Putamen (tissue), 1 donor: ENCODE measurements around the gene PRKAR2A.
"Not testable (repeated sequence)": the region's sequence is repeated elsewhere in the genome, so short reads cannot be mapped to it uniquely, and the experiment has no call there.

Experiments used
- DNase-seq: peaks from one replicate; pipeline ENCODE4 v3.0.0-alpha.2; 2016; ENCODE audit warnings: low spot score

Gene PRKAR2A

DNA sequence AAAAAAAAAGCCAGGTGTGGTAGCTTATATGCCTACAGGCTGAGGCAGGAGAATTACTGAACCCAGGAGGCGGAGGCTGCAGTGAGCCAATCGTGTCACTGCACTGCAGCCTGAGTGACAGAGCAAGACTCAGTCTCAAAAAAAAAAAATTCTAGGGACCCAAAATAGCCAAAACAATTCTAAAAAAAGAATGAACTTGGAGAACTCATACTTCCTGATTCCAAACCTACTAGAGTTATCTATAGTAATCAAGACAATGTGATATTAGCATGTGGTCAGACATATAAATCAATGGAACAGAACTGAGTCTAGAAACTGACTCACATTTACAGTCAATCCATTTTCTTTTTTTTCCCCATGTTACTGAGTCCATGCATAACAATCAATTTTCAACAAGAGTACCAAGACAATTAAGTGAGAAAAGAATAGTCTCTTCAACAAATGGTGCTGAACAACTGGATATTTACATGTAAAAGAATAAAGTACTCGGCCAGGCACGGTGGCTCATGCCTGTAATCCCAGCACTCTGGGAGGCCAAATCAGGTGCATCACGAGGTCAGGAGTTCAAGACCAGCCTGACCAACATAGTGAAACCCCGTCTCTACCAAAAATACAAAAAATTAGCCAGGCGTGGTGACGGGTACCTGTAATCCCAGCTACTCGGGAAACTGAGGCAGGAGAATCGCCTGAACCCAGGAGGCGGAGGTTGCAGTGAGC, 11.9 kb downstream of the PRKAR2A start:
- no peak for DNase-seq

DNA sequence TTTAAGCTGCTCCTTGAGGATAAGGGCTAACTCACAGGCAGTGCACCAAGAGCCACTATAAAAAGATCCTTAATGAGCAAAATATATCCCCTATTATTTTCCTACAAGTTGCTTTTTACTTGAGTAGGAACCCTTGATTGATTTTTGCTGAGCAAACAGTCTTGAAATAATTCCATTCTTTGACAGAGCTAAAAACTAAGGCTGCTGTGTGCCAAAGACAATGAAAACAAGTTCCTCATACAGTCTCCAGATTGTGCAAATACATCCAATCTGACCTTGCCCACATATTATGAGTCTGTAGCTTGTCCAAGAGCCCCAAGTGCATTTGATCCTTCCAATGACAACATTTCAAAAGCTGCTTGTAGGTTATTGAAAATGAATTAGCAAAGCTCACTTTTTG, 15.0 kb downstream of the PRKAR2A start:
- no peak for DNase-seq

DNA sequence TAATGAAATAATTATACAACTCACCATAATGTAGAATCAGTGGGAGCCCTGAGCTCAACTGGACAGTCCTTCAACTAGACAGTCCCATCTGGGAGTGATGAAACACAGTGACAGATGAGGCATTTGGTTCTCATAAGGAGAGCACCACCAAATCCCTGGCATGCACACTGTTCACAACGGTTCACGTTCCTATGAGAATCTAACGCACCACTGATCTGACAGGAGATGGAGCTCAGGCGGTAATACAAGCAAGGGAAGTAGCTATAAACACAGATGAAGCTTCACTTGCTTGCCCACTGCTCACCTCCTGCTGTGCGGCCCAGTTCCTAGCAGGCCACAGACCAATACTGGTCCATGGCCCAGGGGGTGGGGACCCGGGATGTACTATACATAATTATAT, 17.0 kb downstream of the PRKAR2A start:
- DNase-seq = no peak

DNA sequence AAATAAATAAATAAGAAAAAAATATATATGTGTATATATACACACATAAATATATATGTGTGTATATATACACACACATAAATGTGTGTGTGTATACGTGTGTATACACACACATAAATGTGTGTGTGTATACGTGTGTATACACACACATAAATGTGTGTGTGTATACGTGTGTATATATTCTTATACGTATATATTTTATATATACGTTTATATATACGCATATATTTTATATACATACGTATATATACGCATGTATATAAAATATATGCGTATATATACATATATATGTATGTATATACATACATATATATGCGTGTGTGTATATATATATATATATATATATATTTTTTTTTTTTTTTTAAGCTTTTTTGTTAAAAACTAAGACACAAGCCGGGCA, 18.1 kb downstream of the PRKAR2A start:
- DNase-seq = not testable (repeated sequence)

DNA sequence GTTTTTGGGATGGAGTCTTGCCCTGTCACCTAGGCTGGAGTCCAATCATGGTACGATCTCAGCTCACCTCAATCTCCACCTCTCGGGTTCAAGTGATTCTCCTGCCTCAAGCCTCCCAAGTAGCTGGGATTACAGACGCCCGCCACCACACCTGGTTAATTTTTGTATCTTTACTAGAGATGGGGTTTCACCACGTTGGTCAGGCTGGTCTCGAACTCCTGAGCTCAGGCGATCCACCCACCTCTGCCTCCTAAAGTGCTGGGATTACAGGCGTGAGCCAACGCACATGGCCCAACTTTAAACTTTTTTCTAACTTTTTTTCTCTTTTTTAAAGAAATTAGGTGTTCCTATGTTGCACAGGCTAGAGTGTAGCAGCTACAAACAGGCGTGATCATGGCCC, 19.8 kb downstream of the PRKAR2A start:
- not testable (repeated sequence) for DNase-seq

DNA sequence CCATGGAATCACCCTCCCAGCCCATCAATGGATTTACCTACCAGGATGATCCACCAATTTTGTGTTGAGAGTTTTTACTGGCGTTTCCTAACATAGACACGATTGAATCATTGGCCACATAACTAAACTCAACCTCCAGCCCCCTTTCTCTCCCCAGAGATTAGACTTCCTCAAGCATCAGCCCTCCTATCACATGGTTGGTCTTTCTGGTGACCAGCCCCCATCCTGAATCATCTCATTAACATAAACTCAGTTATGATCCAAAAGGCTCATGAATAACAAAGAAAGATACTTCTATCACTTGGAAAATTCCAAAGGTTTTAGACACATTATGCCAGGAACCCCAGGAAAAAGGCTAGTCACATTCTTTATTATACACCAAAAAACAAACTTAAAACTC, 21.2 kb downstream of the PRKAR2A start:
- no peak for DNase-seq

DNA sequence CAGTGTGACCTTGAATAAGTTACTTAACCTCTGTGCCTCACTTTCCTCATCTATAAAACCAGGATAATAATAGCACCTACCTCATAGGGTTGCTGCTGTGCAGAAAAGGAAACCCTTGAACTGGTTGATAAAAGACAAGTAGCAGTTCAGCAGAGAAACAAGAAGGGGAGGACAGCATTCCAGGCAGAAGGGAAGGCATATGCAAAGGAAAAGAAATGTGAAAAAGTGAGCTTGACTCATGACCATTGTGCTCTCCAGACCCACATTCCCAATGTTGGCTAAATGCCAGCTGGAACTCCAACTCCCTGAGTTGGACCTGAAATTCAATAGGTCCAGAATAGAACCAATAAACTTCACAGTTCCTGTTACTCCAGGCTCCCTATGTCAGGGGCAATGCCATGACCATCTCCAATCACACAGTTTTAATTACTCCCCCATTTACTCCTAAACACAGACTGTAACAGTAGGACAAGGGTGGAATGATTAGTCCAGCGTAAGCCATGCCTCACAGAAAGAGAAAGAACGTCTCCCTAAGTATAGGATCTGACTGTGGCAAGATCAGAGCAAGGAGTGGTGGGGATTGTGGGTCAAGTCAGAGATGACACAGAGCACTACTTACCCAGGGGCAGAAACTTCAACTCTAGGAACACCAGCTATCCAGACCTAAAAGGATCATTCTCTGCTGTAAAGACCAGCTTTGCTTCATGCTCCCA, 26.9 kb downstream of the PRKAR2A start:
- DNase-seq = no peak

DNA sequence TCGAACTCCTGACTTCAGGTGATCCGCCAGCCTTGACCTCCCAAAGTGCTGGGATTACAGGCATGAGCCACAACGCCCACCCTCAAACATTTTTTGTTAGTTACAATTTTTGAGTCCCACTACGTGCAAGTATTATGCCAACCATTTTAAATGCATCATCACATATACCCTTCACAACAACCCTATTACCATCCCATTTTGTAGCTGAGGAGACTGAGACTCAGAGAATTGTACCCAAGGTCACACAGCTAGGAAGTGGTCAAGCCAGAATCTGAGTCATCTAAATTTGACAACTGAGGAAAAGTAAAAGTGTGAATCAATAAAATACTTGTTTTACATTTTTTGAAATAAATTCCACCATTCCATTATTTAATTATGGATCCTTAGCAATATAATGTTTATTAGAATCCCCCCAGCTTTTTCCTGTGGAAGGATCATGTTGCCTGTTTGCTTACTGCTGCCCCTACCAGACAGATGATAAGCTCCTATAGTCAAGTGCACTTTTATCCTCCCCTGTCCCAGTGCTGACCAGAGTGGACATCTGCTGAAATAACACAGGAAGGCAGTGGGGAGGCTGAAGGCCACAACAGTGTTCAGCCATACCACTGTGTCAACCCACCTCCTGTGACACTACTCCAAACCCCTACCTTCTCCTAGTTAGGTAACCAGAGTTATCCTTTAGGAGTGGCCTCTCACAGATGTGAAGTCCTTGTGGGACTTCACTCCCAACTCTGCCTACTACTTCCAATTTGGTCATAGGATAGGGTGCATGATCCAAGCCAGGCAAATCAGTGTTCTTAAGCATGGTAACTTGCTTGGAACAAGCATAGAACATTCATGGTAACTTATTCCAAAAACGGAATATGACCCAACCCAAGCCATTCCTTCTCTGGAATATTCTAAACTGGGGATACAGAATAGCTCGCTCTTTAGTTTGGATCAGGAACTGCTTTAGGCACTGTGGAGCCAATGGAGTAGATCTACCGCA, 28.1 kb downstream of the PRKAR2A start:
- no peak for DNase-seq

DNA sequence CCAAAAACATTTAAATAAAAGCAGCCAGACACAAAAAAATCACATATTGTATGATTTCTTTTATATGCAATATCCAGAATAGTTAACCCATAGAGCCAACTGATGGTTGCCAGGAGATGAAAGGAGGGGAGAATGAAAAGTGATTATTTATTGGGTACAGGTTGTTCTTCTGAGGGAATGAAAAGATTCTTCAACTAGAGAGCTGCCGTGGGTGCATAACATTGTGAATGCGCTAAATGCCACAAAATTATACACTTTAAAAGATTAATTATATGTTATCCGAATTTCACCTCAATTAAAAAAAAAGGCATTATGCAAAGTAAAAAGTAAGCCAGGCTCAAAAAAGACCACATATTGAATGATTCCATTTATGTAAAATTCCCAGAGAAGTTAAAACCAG, 36.1 kb downstream of the PRKAR2A start:
- DNase-seq = no peak

DNA sequence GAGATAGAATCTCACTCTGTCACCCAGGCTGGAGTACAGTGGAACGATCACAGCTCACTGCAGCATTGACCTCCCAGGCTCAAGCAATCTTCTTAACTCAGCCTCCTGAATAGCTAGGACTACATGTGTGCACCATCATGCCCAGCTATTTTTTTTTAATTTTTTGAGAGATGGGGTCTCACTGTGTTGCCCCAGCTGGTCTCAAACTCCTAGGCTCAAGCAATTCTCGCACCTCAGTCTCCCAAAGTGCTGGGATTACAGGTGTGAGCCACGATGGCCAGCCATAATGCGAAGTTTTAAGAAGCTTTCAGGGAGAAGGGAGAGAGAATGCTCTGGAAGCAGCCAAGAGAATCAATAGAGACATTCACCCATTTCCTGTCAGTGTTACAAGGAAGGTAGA, 42.7 kb downstream of the PRKAR2A start:
- no peak for DNase-seq

DNA sequence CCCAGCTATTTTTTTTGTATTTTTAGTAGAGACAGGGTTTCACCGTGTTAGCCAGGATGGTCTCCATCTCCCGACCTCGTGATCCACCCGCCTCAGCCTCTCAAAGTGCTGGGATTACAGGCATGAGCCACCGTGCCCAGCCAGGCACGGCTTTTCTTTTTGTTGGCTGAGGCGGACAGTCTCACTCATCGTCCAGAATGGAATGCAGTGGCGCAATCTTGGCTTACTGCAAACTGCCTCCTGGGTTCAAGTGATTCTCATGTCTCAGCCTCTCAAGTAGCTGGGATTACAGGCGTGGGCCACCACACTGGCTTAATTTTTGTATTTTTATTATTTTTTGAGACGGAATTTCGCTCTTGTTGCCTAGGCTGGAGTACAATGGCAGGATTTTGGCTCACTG, 46.8 kb downstream of the PRKAR2A start:
- DNase-seq = not testable (repeated sequence)

DNA sequence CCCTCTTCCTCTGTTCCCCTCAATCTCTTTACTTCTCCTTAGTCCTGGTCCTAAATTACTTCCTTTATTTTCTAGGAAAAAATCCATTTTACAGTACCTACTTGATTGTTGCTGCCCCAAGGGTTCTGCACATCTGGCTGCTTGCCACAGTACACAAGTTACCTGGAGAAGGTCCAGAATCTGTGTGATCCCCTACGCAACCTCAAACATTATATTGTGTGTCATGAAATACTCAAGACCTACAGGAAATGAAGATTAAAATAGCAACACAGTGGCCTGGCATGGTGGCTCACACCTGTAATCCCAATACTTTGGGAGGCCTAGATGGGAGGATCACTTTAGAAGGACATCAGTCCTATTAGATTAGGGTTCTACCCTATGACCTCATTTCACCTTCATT, 48.7 kb downstream of the PRKAR2A start:
- no peak for DNase-seq

DNA sequence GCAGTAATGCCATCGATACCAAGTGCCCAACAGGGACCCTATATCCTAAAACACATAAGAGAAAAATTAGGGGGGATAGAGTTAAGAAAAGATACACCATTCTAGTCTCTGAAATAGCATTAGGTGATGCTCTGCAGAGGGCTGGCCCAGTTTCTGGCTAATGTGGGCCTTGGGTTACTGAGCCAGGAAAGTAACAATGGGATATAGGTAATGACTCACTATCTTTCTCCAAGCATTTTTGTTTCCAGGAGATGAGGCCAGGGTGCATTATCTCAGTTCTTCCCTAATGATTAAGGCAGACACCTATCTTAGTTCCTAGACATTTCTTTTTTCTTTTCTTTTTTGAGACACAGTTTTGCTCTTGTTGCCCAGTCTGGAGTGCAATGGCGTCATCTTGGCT, 50.0 kb downstream of the PRKAR2A start:
- no peak for DNase-seq

DNA sequence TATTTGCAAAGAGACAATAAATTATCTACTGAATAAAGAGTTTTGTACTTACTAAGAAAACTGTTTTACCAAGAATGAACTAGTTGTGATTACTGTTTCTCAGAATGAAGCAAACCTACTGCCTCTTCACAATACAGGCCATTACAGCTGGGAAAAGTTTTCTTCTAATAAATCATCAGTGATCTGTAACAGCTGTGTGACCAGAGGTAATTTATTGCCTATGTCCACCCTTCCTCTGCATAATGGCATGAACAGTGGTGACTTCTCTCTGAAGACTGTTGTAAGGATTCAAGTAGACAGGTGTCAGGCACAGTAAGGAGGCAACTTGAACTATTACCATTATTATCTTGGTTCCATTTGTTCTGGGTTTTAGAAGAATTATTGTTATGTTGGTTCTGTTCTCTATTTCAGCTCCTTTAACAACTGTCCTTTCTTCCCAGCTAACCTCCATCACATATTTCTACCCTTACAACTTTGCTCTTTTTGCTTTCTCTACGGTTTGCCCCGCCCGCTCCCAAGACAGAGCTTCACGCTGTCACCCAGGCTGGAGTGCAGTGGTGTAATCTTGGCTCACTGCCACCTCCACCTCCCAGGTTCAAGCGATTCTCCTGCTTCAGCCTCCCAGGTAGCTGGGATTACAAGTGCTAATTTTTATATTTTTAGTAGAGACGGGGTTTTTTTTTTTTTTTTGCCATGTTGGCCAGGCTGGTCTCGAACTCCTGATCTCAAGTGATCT, 51.5 kb downstream of the PRKAR2A start:
- DNase-seq = no peak

DNA sequence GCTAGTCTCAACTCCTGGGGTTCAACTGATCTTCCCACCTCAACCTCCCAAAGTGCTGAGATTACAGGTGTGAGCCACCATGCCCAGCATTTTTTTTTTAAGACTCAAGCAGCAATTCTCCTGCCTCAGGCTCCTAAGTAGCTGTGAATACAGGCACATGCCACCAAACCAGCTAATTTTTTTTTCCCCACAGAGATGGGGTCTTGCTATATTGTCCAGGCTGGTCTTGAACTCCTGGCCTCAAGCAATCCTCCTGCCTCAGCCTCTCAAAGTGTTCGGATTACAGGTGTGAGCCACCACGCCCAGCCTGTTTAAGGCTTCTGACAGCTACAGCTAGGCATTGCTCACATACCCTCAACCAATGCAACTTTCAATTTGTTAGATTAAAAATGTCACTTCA, 54.2 kb downstream of the PRKAR2A start:
- DNase-seq = not testable (repeated sequence)

DNA sequence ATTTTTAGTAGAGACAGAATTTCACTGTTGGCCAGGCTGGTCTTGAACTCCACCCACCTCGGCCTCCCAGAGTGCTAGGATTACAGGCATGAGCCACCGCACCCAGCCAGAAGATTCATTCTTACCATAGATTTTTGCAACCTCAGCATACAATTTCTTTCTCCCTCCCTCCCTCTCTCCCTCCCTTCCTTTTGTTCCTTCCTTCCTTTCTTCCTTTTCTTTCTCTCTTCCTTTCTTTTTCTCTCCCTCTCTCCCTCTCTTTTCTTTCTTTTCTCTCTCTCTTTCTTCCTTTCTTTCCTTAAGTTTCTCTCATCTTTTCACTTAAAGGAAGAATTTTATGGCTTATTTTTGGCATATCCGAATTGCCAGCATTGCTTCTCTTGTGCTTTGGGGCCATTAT, 58.0 kb downstream of the PRKAR2A start:
- DNase-seq = no peak

DNA sequence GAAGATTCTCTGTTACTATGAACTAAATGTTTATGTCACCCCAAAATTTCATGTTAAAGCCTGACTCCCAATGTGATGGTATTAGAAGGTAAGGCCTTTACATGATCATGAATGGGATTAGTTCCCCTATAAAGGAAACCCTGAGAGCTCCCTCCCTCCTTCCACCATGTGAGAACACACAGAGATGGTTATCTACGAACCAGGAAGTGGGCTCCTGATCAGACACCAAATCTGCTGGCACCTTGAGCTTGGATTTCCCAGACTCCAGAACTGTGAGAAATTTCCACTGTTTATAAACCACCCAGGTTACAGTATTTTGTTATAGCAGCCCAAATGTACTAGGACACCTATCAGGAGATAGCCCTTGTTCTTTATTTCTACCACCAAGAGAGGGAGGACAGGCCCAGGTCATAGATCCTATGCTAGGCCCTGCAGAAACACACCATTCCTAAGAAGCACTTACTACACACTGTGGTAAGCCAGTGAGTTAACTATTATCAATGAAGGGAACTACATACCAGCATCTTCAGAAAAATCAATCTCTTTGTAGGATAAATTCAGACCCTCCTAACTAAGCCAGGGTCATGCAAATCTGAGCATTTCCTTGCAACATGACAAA, 59.0 kb downstream of the PRKAR2A start:
- DNase-seq = no peak

DNA sequence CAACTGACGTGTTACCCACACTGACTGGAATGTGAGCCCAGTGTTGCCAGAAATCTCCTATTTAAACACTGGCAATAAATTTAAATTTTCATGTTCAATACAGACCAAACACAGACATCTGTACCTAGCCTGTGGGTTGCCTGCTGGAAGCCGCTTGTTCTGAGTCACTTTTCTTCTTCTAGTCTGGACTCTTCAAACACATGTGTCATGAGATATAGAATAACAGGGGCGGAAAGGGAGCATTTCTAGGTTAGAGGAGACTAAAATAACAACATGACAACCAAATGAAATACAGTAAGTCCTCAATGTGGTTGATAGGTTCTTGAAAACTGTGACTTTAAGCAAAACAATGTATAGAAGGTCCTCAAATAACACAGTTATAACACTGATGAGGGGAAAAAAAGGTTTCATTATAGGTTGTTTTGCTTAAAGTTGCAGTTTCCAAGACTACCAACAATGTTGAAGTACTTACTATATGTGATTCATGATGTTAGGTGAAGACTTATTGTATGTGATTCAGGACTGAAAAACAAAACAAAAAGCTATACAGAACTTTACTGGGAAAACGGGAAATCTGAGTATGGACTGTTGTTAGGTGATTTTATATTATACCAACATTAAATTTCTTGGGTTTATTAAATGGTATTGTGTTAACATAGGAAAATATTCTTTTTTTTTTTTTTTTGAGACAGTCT, 63.1 kb downstream of the PRKAR2A start:
- DNase-seq = no peak

DNA sequence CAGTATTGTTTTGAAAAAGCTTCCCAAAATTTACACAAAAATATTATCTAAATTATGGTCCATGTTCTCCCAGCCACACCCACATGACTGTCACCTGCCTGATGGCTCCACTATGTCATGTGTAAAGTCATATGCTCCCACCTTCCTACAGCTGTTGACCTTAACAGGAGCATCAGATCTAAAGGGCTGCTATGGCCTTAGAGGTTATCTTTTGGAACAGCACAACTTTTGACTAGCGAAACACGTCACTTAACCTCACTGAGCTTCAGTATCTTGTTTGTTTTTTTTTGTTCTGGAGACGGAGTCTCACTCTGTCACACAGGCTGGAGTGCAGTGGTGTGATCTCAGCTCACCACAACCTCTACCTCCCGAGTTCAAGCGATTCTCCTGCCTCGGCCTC, 64.4 kb downstream of the PRKAR2A start:
- no peak for DNase-seq

DNA sequence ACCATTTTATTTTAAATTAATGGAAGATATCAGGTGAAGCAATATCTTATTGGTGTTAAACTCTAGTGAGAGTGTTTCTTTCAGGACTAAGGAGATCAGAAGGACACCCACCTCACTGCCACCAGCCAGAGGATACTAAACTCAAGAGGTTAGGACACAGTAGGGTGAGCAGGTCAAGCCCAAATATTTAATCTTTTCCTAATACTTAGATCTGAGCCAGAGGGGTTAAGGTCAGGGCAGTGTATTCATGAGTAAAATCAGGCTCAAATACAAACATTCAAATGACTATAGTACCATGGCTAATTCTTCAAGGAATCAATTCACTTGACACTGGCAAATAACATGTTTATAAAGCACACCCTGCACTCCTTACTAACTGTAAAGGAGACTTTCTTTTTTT, 65.6 kb downstream of the PRKAR2A start:
- no peak for DNase-seq

DNA sequence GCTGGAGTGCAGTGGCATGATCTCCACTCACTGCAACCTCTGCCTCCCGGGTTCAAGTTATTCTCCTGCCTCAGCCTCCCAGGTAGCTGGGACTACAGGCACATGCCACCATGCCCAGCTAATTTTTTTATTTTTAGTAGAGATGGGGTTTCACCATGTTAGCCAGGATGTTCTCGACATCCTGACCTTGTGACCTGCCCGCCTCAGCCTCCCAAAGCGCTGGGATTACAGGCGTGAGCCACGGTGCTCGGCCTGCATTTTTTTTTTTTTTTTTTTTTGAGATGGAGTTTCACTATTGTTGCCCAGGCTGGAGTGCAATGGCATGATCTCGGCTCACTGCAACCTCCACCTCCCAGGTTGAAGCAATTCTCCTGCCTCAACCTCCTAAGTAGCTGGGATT, 69.1 kb downstream of the PRKAR2A start:
- not testable (repeated sequence) for DNase-seq
